Suppressor macrophage treated with lipopolysaccharide for 1 hour (primary cell): ENCODE measurements around the gene BRME1.

Source experiments
- DNase-seq, 3 donors: peaks; one replicate each; pipeline ENCODE4 v3.0.0-alpha.2; 2020 to 2022

Gene BRME1

DNA sequence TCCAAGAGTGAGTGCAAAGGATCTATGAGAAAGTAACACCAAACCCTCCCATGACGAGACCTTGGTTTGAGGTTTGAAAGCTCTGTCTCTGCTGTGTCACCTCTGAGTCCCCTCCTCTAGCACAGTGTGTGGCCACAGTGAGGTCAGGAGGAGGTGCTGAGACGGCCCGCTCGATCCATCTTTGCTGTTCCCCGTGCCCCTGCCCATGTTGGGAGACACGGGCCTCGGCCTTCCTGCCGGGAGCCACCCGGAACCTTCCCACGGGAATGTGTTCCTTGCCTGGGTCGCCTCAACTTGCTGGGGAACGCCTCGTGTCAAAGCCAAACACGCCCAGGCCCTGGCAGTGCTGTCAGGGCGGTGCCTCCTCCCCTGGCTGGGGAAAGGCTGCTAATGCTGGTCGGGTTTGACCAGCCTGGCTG, 18.9 kb downstream of the BRME1 start:
- DNase-seq: no peak

DNA sequence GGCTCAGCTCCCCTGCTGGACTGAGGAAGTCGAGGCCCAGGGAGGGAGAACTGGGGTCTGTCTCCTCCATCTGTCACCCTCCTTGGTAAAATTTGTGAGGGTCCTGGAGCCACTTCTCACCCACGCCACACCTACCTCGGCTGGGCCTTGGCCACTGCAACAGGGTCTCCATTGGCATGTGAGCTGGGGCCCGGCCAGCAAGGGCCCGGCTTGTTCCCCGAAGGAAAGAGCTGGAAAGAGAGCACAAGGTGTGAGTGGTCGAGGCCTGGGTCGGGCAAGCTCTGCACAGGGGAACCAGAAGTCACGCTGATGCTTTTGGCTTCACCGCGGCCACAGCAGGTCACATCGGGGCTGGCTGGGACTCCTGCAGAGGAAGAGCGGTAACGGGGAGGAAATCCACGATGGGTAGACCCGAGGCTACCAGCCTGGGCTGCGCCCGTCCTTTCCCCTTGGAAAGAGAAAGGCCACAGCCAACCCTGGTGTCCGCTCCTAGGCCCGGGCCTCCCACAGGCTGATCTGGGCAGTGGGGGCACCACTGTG, 20.0 kb downstream of the BRME1 start:
- DNase-seq: no peak

DNA sequence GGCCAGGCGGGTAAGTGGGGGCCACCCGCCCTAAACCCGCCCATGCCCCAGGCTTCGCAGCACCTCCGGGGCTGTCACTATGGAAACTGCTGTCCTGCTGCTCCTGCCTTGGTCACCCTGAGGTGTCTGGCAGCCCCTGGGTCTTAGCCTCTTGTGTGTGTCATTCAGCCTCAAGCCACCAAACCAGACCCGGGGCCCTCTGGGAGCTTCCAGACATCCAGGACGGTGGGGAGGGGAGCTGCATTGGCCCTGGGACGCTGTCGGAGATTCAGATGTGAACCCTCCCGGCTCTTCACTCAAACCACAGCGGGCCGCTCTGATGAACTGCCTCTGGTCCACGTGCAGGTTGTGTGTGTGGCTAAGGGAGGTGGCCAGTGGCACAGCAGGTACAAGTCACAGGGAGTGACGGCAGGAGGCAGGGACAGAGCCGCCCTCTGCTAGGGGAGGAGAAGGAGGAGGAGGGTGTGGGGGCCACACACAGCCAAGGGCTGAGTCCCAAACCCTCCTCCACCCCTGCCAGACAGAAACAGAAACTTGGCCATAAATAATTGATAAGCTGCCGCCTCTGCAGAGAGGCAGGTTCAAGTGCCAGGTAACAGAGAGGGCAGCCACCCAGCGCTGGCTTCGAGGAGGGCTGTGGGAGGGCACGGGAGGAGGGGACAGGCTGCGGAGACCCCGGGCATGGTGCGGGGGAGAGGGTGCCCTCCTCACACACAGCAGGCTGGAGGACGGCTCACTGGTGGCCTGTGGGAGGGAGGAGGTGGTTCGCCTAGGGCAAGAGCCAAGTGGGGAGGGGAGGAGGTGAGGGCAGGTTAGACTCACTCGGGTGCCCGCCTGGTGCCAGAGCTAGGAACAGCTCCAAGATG, 21.0 kb downstream of the BRME1 start:
- no peak for DNase-seq

DNA sequence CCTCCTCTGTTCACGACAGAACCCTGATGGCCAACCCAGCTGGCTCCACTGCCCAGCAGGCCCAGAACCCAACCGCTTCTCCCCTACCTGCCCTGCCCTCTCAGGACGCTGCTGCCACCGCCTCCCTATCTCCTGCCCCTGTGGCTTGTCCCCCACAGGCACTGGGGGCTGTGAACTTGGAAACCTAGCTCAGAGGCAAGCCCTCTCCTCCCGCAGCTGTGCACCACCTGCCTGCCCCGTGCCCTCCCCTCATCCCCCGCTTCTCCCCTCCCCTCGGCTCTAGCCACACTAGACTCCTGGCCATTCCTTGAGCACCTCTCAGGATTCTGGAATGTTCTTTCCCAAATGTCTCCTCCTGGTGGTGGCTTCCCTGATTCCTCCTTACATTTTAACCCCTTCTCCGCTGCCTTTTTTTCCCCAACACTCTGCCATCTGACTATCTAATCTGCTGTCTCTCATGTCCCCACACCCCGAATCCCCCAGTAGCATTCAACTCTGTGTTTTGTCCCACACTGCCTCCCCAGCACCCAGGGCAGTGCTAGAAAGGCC, 22.3 kb downstream of the BRME1 start:
- no peak for DNase-seq

DNA sequence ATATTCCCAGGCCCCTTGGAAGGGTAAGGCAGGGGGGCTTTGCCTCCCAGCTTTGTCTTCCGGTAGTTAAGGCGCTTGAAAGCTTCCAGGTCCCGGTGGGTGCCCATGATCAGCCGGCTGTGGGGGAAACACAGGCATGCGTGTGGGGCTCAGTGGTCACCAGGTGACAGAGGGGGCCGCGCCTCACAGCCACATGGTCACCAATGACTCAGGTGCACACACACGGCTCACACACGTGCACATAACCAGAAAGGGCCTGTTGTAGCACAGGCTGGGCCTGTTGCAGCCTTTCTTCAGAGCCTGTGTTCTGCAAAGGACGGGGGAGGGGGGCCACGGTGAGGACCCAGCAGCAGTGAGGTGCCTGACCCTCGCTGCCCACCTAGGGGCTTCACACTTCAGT, 23.1 kb downstream of the BRME1 start:
- no peak for DNase-seq

DNA sequence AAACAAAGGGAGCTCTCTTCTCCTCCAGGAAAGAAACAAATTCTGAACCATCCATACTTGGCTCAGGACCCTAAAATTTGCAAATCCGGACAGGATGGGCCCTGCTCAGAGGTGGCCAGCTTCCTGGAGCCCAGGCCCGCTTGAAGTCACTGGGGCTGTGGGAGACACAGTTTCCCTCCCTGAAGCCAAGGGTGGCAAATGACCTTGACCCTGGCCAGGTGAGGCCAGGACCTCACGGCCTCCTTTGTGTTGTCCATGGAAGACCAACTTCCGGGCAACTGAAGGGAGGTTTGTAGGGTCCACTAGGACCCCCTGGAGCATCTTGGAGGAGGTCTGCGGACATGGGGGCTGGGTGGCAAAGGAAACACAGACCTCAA, 23.5 kb downstream of the BRME1 start:
- DNase-seq: no peak

DNA sequence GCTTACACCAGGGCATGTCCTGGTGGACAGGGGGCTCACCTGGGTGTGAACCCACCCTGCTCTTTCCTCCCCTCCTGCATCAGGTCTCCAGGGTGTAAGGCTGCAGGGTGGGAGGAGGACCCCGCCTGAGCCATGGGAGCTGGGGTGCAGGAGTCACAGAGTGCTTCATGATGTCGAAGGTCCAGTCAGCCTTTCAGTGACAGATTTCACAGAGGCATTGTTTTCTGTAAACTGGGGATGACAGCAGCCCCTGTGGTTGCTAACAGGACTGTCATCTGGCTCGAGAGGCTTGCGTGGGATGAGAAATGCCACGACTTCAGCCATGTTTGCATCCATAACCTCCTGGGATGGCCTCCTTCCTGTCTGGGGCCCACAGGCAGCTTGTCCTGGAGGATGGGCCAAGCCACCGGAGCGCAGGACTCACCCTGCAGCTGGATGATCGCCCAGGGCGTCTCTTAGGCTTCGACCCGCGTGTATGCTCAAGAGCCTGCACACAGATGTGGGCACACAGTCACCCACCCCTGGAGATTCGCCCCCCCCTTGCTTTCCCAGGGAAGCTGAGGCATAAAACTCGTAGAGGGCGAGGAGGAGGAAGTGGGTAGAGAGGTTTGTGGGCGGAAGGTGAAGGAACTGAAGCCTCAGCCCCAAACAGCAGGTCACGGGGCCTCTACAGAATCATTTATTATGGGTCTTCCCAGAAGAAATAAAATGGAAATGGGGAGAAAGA, 24.1 kb downstream of the BRME1 start:
- DNase-seq: peak; percentile 71 to 79 (median 78)

DNA sequence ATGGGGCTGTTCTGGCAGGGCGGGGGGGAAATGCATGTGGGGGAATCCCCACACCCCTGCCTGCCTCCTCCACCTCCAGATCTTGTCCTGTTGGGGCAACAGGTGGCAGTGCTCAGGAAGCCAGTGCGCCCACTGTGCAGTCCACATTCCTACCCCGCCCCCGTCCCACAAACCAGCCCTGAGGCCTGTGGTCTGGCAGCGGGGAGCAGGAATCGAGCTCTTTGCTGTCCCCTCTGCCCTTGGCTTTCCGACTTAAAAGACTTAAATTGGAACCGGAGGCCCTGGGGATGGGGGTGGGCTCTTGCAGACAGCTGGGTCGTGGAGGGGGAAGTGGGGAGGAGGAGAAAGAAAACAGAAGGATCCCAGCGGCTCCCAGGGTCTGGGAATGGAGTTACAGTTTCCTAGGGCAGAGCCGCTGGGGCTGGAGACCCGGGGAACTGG, 24.6 kb downstream of the BRME1 start:
- no peak for DNase-seq

DNA sequence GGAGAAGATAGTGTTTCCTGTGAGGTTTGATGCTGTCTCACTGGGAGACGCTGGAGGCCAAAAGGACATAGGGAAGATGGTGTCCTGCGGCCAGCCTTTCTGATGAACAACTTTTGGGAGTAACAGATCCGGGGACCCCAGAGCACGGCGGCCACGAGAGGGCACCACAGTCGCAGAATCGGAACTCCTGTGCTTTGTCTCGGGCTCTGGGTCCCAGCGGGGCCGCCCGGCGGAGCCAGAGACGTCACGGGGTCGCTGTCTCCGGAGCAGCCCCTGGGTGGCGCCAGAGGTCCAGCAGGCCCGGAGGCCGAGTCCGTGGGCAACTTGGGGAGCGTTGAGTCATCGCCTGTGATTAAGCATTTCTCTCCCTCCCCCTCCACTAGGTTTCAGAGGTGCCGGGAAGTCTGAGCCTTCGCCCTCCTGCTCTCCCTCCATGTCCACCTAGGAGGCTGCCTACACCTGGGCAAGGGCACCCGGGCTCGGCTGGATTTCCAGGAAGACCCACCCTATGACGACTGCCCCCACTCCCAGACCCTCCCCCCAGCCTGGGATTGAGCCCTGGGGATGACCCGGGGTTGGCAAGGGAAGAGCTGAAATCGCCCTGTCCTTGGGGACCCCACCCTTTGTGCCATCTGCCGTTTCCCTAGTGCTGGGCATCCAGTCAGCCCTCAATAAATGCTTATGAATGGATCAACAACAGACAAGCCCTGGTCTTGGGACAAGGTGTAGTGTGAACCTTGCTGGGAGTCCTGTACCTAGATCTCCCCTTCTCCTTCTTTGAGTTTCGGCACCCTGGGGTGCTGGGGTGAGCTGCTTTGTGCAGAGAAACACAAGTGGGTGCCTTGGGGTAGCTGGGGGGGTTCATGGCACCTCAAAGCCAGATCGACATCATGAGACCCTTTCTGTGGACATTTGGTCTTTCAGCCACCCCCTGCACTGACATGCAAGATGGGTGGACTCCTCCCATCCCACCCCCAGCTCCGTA, 25.6 kb downstream of the BRME1 start:
- DNase-seq: peak; percentile 98 to 99 (median 99)

DNA sequence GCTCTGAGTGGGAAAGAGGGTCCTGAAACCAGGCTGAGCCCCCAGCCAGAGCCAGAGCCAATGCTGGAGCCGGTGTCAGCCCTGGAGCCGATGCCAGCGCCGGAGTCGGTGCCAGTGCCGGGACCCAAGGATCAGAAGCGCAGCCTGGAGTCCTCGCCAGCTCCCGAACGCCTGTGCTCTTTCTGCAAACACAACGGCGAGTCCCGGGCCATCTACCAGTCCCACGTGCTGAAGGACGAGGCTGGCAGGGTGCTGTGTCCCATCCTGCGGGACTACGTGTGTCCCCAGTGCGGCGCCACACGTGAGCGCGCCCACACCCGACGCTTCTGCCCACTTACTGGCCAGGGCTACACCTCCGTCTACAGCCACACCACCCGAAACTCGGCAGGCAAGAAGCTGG, 28.6 kb downstream of the BRME1 start:
- DNase-seq: no peak

DNA sequence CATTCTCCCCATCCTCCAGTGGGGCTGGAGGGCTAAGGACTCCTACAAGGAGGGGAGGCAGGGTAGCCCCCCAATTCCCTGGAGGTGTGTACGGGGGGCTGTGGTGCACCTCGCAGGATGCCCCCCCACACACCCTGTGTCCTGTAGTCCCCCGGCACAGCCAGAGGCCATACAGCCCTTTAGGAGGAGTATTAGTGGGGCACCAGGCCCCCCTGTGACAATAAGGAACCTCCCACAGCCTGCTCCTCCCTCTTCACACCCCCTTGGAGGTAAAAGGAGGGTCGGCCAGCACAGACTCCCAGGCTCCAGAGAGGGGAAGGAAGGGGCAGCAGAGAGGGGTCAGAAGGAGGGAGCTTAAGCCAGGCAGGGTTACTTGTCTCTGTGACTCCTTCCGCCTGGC, 29.1 kb downstream of the BRME1 start, which contains the start of gene NANOS3:
Gene NANOS3, plus strand, starts transcription at position 301 of the 400 bp plus-strand sequence. CDS start 115 bp downstream, outside the sequence.
- DNase-seq: no peak

DNA sequence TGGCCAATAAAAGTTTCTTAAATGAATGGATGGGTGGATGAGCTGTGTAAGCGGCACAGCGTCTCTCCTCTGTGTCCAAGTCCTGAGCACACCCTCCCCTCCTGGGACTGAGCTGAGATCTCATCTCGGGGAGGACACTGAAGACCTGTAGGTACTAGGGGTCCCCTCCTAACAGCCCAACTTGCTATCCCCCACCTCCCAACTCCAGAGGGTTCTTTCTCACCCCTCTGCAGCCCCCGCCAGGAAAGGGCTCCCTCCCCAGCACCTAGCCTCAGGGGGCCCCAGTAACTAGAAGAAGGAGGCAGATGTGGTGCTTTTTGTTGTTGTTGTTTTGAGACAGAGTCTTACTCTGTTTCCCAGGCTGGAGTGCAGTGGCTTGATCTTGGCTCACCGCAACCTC, 30.1 kb downstream of the BRME1 start:
- no peak for DNase-seq

DNA sequence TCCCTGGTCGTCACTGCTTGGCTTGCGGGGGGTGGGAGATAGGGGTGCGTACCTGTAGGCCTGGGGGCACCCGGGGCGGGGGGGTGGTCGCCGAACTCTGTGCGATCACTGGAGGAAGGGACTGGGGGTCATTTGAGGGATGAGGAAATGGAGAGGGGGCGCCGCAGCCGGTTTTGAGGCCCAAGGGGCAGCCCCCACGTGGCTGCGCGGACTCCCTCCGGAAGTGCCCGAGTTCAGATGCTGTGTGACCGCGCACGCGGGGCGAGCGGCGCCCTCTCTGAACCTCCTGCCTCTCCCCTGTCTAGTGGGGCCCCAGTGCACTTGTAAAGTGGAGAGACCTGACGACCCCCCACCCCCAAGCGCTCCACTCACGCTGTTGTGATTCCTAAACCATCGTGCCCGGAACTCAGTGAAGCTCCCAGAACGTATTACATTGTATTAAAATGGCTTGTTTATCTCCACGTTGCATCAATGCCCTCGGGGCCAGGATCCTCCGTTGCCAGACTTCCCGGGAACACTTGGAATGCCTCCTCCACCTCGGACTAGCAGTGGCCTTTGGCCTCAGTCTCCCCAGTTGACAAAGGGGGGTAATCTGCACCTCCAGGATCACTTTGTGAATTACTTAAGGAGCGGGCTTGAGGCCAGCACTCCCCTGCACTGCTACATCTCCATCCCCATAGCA, 31.9 kb downstream of the BRME1 start:
- no peak for DNase-seq

DNA sequence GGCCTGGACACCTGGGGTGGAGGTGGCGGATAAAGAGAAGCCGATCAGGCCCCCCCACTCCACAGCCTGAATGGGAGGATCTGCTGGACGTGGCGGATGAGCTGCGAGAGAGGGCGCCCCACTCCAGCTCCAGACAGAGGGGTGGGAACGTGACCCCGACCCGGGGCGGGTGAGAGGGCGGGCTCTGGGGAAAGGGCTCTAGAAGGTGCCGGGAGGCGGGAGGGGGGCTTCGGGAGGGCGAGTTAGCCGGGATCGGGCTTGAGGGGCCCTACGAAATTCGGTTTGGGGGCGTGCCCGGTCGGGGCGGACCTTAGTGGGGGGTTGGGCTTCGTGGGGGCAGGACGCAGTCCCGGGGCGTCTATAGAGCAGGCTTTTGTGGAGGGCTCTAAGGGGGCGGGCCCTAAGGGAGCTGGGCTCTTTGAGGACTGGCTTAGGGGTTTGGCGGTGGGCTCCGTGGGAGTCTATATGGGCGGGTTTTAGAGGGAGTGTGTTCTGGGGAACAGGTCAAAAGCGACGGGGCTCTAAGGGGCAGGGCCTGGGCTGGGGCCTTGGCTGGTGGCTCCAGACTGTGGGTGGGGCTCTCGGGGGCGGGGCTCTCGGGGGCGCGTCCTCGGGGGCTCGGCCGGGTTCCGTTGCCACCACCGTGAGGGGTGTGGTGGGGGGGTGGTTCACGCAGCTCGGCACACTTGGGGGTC, 33.1 kb downstream of the BRME1 start:
- DNase-seq: peak in 2 of 3 donors; percentile 28 to 52

DNA sequence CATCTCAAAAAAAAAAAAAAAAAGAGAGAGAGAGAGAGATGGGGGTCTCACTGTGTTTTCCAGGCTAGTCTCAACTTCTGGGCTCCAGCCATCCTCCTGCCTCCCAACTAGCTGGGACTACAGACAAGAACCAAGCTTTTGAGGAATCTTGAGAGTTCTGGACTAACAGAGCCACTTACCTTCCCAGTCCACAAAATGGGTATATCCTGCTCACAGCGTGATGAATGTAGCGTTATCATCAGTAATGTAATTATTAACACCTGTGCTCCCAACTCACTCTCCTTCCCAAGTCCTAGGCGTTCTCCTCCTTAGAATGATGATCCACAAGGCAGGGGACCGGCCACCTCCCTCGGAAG, 33.6 kb downstream of the BRME1 start:
- DNase-seq: no peak

DNA sequence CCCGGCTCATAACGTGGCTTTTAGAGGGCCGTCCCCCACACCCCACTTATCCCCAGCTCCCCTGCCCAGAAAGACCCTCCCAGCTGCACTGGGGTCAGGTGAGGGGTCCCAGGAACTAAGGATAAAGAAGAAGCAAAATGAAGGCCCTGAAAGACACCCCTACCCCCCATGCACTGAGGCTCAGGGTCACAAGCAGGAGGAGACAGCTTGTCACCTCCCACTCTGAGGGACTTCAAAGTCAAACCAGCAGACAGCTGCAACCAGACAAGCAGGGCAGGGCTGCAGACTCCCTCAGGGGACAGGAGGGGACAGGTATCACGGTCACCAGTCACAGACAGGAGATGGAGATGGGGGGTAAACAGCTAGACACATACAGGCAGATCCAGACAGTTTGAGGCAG, 35.0 kb downstream of the BRME1 start:
- no peak for DNase-seq

DNA sequence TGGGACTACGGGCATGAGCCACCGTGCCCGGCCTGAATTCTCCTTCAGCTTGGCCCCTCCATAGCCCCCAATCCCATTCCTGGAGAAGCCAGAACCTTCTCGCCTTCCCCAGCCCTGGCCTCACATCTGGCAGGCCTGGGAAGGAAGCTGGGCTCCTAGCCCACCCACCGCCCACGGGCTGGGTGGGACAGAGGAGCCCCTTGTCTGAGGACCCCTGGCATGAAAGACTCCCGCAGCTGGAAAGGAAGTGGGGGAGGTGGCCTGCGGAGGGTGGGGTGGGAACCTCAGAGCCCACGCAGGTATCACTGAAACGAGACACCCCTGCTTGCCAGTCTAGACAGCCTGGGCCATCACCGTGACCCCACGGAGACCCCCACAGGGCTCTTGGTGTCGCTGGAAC, 36.6 kb downstream of the BRME1 start:
- DNase-seq: no peak

DNA sequence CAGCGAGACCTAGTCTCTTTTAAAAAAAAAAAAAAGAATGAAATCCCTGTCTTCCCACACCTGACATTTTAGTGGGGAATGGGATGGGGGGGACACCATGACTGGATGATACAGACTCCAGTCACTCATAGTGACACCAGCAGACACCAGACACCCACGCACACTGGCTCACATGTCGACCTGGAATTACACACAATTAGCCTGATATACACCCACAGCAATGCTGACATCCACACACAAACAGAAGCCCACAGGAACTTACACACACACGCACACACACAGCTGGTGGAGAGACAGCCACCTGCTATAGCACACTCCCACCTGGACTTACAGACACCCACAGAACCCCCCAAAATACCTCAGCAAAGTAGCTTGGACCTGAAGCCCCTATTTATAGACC, 37.3 kb downstream of the BRME1 start:
- peak; percentile 55 to 67 (median 58) for DNase-seq

DNA sequence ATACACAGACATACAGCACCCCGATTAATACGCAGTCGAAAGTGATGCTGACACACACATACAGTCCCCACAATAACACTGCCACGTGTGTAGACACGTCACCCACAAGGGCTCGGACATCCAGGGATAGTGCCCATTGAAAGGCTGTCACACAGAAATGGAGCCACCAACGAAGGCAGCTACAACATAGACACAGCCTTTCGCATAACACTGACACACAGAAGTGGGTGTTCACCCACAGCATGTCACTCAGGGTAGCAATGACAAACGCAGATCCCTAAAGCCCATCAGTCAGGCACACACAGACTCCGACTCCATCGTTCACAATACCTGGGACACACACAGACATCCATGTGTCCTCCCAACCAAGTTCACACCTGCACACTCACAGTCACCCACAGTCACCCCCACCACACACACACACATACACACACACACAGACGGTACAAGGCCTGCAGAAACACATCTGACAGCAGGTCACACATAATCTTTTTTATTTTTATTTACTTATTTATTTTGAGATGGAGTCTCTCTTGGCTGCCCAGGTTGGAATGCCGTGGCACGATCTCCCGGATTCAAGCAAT, 39.4 kb downstream of the BRME1 start:
- no peak for DNase-seq

DNA sequence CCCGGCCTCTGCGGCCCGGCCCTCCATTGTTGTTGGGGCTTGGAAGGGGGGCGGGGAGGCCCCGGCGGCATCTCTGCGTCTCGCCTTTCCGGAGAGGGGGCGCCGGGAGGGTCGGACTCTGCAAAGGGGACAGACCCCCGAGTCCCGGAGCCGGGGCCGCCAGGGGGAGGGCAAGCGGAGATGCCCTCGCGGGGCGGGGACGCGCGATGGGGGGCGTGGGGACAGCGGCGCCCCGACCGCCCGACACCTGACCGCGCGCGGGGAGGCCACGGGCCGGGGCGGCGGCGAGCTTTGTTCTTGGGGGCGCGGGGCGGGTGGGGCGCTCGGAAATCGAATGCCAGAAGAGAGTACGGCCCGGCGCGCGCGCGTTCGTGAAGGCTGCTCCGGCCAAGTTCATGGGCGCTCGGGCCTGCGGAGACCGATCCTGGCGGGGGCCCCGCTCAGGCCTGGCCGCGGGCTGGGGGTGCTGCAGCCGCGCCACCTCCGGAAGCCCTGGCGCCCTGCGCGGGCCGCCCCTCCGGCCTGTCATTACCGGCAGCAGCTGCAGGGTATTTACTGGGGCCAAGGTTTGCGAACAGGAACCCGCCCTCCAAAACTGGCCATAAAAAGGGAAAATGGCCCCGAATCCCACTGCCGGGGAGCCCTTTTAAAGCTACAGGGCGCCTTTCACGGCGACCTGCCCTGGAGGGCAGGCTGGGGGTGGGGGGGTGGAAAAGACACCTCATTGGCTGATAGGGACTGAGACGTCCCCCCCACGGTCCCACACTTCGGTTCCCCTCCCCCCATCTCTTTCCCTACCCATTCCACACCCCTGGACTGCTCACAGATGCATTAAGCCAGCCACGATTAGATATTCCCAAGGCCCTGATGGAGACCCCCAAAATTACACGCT, 40.1 kb downstream of the BRME1 start:
- DNase-seq: peak in 1 of 3 donors; percentile 45
